HT-29 (cell line): ENCODE data around the gene KCNJ5. TPM values are rescaled to one million over a fixed set of nuclear protein-coding genes. Genes with fewer than 3 reads are reported as not detected.

Experiments
- DNase-seq: peaks from one replicate; pipeline ENCODE4 v3.0.0-alpha.2; 2015; ENCODE audit warnings: low spot score
- total RNA-seq: library from RNA; depleted of rRNA; stranded (reverse); fragments of >200 nt; shearing (Covaris generic); gene quantifications from 2 replicates; pipeline ENCODE4 v1.2.3, GENCODE V29; 2014

KCNJ5 gene
- total RNA-seq, 1 experiment from 2014 or later = not detected

DNA sequence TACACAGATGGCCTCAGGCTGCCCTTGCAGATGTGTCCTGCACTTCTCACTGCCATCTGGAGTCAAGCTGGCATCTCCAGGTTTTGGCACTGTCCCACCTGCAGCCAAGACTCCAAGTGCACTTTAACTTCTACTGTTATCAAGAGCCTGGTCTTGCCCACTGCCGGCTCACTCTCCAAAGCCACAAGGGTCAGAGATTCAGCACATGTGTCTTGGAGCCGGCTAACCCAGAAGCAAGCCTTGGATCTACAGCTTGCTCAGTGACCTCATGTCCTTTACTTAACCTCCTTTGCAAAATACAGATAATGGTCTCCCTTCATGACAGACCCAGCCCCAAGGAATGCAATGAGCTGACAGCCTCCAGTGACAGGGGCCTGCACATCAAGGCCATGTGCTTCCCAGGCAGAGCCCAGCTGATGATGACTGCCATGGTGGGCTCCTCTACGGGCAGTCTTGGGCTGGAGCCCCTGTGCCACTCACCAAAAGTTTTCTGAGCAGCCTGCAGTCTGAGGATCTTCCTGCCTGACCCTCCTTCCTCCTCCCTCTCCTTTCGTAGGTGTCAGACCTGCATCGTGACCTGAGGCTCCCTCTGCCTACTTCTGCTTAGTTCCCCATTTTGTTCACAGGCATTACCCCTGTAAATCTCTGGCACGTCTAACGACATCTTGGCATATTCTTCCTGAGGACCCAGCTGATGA is 42.5 kb downstream of the KCNJ5 start:
- DNase-seq = no peak

- no peak for DNase-seq
These were observed 43.2 kb downstream of the KCNJ5 start for GRCh38 chr11:128934351-128934750.

DNA sequence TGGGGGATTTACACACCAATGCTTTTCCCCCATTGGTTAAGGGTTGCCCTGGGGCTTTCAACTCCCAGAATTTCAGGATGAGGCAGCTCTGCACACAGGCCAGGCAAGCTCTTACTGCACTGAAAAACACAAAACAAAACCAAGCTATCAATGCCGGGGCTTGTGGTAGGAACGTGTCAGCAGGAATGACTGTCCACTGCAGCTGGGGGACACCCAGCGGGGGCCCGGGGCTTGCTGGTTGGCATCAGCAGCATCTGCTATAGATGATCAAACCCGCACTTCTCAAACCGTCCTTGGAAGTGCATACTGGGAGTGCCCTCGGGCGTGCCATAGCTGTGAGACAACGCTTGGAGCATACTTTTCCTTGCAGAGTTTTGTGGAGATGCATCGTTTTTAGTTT is 43.8 kb downstream of the KCNJ5 start:
- DNase-seq = no peak

- DNase-seq = no peak
These were observed 45.6 kb downstream of the KCNJ5 start for GRCh38 chr11:128936606-128937251.

GRCh38 chr11:128937480-128937879 is 46.3 kb downstream of the KCNJ5 start:
- no peak for DNase-seq

DNA sequence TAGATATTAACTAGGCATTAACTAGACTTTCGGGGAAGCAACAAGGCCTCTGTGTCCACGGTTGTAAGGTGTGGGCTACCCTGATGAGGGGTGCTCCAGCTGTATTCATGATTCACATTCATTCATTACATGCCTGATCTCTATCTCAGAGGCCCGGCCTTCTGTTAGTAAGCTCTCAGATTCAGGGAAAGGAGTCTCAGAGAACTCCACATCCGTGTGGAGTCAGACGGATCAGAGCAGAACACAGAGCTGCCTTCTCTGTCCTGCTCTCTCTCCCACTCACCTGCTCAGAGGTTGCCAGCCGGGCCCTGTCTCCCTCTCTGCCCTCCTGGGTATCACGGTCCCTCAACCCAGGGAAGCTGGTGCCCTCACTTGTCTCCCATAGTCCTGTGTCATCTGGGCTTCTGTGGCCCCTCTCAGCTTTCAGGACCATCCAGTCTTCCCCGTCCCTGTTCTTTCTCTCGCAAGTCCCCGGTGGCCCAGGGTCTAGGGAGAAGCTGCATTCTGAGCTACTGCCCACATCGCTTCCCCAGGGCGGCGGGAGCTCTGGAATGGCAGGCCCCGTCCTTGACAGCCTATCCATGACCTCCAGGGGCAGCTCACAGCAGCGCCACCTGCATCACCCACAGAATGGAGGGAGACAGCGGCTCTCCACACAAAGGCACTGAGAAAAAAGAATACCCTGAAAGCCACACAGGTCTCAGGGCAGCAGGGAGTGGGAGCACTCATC is 47.2 kb downstream of the KCNJ5 start:
- no peak for DNase-seq

- no peak for DNase-seq
These were observed 48.4 kb downstream of the KCNJ5 start for GRCh38 chr11:128939591-128939990.

- no peak for DNase-seq
These were observed 49.0 kb downstream of the KCNJ5 start for GRCh38 chr11:128940156-128940555.

- DNase-seq = no peak
These were observed 49.4 kb downstream of the KCNJ5 start for GRCh38 chr11:128940603-128941002.

DNA sequence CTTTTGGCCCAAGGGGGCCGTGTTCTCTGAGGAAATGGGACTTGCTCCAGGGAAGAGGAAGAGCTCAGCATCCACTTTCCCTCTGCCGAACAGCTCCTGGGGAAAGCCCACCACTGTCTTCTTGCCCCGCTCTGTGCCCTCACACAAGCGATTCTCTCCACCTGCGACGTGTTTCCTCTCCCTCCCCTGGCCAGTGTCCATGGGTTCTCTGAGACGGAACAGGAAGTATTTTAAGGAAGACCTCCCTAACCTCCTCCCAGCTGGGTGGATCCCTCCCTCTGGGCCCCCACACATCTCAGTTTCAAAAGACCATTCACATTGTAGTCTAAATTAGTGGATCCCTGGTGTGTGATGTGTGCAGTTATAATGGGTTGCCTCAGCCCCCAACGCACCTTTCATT is 50.0 kb downstream of the KCNJ5 start:
- DNase-seq = no peak

DNA sequence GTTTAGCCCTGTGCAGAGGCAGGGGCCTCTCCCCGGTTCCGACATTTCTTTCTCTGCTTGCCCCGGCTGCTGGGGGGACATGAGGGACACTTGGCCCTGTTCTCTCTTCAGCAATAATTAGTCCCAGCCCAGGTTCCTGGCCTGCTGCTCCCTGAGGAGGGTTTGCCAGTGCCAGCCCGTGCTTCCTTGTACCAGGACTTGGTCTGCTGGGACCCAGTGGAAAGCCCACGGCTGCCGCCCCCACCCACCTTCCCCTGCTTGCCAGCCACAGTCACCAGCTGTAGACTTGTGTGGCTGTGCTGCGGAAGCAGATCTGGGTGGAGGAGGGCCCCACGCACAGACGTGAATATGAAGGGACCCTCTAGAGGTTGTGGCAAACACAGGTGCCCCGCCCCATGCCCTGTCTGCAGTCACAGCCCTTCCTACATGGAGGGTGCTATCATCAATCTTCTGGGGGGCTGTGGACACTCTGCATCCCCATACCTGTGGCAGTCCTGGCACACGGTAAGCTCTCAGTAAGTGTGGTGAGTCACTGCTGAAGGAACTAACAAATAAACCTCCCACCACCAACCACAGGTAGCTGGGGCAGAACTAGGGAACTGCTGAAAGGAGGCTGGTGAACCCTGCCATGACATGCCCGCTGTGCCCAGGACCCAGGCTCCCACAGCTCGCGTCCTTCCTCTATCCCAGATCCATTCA is 50.6 kb downstream of the KCNJ5 start:
- no peak for DNase-seq

GRCh38 chr11:128942272-128942612 is 51.1 kb downstream of the KCNJ5 start:
- DNase-seq = no peak

DNA sequence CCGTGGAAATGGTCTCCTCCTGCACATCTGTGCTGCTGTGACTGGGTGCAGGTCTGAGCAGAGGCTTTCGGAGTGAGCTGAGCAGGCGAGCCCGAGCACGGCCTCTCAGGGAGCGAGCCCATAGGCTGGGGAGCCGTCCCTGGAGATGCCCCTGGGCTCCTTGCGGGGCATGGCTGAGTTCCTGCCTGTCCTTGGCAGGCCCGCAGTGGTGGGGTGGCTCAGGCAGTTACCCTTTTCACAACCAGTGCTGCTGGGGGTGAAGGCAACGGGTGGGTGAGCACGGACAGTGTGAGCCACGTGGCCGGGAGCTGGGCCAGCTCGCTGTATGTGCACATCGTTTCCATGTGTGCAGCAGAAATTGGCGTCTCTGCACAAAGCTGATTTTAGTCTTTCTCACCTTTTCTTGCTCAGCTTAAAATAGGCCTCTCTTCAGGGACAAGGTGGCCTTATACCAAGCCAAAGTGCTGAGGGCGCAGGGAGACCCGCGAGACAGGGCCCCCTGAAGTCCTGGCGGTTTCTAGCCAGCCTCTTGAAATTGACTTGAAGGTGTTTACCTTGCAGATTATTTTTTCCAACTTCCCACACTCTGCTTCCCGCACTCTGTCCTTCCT is 51.8 kb downstream of the KCNJ5 start, which contains the start of gene TP53AIP1:
TP53AIP1 (minus strand) TSS at position 55 of the 611 bp plus-strand sequence. CDS start 5,053 bp downstream, outside the sequence.
- DNase-seq = no peak

- DNase-seq = no peak
These were observed 52.3 kb downstream of the KCNJ5 start for GRCh38 chr11:128943428-128943976.

DNA sequence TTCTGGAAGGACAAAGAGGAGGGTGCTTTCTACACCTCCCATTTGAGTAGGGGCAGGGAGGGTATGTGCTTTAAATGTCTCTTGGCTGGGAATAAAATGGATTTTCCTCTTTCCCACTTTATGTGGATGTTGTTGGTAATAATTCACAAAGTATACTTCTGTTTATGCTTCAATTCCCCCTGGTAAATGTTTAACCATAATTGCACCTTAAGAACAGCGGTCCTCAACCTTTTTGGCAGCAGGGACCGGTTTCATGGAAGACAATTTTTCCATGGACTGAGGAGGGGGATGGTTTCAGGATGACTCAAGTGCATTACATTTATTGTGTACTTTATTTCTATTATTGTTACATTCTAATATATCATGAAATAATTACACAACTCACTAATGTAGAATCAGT is 55.5 kb downstream of the KCNJ5 start:
- no peak for DNase-seq

- no peak for DNase-seq
These were observed 56.6 kb downstream of the KCNJ5 start for GRCh38 chr11:128947773-128948172.

DNA sequence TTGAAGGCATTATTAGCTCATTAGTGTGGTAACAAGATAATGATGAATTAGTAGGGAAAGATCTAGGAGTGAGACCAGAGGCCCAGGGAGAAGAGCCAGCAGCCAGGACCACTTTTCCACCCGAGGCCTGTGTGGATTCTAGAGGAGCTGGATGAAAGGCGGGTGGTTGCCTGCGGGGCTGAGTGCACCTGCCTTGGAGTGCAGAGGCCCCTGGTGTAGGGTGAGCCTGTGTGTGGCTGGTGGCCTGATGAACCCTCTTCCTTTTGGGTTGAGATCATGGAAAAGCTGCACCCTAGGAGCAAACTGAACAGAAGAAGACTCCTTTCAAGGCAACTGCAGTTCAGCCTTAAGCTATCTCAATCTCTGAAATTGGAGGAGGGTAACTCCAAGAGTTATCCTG is 57.4 kb downstream of the KCNJ5 start:
- no peak for DNase-seq

GRCh38 chr11:128949791-128950454 is 58.8 kb downstream of the KCNJ5 start:
- DNase-seq = no peak

DNA sequence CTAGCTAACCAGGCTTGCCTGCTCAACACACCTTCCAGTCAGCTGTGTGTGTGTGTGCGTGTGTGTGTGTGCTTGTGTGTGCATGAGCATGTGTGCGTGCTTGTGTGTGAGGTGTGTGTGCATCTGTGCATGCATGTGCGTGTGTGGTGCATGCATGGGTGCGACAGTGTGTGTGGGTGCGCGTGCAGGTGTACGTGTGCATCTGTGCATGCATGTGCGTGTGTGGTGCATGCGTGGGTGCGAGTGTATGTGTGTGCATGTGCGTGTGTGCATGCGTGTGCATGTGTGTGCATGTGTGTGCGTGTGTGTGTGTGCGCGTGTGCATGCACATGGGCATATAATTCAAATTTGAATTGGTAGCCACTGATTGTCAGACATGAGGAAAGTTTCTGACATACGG is 62.0 kb downstream of the KCNJ5 start:
- DNase-seq = no peak

DNA sequence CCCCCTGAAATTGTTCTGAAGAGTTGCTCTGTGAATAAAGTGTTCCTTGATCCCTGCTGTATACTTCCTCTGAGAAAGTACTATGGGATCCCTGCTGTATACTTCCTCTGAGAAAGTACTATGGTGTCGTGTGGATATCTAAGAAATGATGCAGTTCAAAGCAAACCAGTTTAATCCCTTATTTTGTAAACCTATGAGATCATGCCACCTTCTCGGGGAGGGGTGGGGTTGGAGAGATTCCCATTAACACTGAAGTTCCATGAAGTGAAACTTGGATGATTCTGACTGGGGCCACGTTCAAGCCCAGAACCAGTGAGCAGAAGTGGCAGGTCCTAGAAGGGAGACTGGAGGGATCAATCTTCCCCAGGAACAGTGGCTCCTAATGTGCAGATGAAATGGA is 64.5 kb downstream of the KCNJ5 start:
- no peak for DNase-seq
